Measurements from ENCODE around the gene PHF20.
A peak's percentile ranks its signal among the peaks of the same experiment; 100 is the strongest.
"Not testable (repeated sequence)": the region's sequence is repeated elsewhere in the genome, so short reads cannot be mapped to it uniquely, and the experiment has no call there.

Gene PHF20

DNA sequence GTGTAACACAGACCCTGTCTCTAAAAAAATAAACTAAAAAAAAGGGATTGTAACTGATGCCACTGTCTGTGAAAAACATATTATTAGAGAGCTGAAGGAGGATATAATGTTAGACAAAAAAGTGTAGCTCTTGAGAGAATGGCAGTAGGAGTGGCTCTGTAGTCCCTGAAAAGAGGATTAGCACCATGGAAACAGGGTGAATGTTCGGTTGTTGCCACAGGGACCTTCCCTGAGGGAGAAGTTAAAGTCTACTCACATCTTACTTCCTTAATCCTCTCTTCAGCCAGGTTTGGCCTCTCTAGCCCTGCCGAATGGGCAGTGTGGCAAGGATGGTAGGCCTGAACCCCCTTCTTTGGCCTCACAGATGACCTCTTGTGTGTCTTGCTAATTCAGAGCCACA lies 170.4 kb downstream of the PHF20 start:
- no peak for DNase-seq

DNA sequence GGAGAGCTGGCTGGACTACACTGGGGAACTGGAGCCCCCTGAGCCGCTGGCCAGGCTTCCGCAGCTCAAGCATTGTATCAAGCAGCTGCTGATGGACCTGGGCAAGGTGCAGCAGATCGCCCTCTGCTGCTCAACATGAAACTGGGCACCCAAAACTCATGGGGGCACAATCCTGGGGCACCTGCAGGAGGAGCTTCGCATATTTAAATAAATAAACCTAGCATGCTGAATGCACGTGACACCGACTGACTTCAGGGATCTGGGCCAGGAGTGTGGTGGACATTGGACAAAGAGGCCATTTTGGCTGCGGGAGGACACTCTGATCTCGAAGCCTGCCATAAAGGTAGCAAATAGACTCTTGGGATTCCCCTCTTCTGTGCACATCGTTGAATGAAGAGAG lies 175.7 kb downstream of the PHF20 start:
- peak; percentile 6 for DNase-seq

DNA sequence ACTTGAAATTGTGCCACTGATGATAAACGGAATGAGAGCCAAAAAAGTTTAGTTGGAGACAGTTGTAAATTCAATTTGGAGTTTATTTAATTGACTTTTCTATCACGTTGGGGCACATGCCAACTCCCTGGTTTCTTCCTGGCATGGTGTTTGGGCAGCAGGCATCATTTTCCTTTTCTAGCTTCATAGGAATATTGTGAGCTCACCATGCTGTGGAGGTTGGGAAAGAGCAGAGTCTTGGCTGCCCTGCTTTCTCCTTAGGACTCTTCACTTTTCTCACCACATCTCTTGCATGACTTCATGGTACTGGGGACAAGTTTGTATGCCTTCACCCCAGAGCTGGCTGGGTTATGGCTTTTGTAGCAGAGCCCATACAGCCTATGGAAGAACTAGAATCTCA lies 176.1 kb downstream of the PHF20 start:
- DNase-seq, result no peak

DNA sequence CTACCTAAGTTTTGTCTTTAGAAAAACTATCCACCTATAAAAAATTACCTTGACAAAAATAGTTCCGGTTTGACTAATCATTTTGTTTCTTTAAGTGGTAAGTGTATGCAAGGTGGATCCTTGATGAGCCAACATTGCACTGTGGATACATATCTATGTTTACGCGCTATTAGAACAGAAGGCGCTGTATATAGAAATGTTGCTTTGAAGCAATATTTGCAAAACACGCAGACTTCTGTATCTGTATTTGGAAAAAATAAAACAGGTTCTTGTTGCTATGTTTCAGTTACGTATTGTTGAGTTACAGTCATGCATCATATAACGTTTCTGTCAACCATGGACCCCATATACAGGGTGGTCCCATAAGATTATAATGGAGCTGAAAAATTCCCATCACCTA lies 178.3 kb downstream of the PHF20 start:
- DNase-seq, result no peak

- DNase-seq, result not testable (repeated sequence)
Measured at GRCh38 chr20:35952080-35952479, 180.3 kb downstream of the PHF20 start.

- DNase-seq, result no peak
Measured at GRCh38 chr20:35952480-35953386, 180.9 kb downstream of the PHF20 start.

- DNase-seq, result peak; percentile 65
Measured at GRCh38 chr20:35953387-35954199, 181.8 kb downstream of the PHF20 start.

DNA sequence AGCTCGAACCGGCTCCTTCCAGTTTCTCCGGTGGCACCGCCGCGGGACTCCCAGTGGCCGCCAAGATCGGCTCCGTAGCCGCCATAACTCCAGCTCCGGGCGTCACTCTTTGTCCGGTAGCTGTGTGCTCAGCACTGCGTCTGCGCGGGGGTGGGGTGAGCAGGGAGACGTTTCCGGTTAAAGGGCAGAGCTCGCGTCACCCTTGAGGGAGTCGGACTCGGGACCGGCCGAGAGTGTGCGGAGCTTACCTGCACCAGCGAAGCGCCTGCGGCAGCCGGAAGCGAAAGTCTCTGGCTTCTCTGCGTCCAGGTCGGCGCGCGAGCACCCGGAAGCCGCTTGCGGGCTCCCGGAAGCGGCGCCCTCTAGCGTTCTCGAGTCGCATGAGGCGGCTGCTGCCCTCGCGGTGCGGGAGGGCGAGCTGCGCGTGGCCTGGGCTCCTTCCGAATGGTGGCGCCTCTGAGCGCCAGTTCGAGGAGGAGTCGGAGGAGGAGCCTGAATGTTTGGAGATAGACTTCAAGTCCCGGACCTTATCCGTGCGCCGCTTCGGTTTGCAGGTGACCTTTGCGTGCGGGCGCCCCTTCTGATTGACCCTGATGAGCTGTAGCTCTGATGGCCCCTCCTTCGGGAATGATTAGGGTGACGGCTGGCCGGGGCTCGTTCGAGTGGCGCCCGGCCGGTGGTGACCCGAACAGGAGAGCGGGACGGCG lies 182.5 kb downstream of the PHF20 start, which contains the start of gene SCAND1:
TSS of gene SCAND1 (minus strand) at position 303 of the 707 bp plus-strand sequence. CDS start at position 85, 218 bp downstream.
- DNase-seq, result peak; percentile 99

GRCh38 chr20:35954907-35955251 lies 183.1 kb downstream of the PHF20 start:
- peak; percentile 42 for DNase-seq

GRCh38 chr20:35956616-35957015 lies 184.8 kb downstream of the PHF20 start:
- no peak for DNase-seq

GRCh38 chr20:35959291-35959690 lies 187.5 kb downstream of the PHF20 start:
- DNase-seq, result not testable (repeated sequence)

GRCh38 chr20:35963878-35964277 lies 192.1 kb downstream of the PHF20 start:
- DNase-seq, result no peak

GRCh38 chr20:35967979-35968640 lies 196.3 kb downstream of the PHF20 start, which contains the start of gene CNBD2:
Gene CNBD2, plus strand, starts transcription at chr20:35968590. Its CDS starts 173 bp downstream, at chr20:35968763.
- no peak for DNase-seq

GRCh38 chr20:35968930-35969329 lies 197.1 kb downstream of the PHF20 start:
- no peak for DNase-seq

GRCh38 chr20:35971981-35972380 lies 200.2 kb downstream of the PHF20 start:
- no peak for DNase-seq

DNA sequence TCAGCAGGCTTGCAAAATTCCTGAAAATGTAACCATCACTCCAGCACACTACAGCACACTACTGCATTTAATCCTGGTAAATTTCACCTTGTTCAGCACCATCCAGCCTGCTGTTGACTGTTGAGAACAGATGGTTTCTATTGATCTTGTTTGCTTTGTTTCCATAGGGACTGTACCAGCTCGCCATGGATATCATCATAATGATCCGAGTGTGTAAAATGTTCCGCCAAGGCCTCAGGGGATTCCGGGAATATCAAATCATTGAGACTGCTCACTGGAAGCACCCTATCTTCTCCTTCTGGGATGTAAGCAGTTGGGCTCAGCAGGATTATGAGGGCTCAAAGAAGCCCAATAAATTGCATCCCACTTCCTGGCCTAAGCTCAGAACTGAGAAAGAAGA lies 200.6 kb downstream of the PHF20 start:
- no peak for DNase-seq

GRCh38 chr20:35974256-35974655 lies 202.4 kb downstream of the PHF20 start:
- no peak for DNase-seq

DNA sequence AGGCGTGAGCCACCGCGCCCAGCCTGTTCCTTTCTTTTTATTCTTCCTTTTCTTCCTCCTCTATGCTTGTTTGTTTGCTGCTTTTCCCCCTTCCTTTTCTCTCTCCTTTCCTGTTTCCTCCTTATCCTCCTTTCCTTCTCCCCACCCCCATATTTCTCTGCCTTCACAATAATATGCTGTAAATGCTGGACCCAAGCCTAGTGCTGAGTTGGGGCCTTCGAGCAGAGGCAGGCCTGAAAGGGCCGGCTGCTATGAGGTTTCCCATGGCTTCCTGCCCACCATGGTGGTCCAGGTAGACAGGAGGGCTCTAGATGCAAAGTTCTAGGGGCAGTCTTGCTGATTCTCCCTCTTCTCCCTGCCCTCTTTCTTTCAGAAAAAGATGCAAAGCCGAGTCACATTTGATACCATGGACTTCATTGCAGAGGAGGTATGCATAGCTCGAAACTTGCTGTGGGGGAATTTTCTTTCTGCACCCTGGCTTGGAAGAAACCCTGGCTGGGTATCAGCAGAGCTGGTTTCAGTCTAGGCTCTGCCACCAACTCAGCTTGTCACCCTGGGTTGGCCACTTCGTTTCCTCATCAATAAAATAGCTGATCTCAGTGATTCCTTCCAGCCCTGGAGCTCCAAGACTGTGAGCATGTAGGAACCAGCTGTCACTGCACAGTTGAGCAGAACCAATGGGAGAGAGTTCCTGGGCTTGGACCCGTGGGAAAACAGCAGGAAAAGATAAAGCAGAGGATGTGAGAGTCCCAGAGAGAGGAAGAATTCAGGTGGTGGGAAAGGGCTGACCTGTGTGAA lies 204.0 kb downstream of the PHF20 start:
- no peak for DNase-seq

- DNase-seq, result peak; percentile 11
Measured at GRCh38 chr20:35978041-35978513, 206.3 kb downstream of the PHF20 start.

- no peak for DNase-seq
Measured at GRCh38 chr20:35979544-35979943, 207.7 kb downstream of the PHF20 start.

DNA sequence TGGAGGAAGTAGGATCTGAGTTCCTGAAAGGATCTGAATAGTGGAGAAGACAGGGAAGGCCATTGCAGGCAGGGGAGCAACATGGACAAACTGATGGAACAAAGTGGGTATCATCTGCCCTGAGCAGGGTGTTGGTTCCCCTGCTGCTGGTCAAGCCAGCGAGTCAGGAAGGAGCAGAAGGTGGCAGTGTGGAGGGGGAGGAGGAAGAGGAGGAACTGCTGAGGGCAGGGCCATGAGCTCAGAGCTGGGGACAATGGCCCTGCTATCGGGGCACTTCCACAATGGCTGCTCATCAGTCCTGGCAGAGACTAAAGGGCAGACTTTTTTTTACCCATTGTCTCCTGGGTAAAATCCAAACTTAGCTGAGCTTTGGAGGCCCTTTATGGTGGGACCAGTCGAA lies 210.2 kb downstream of the PHF20 start:
- DNase-seq, result peak; percentile 7

DNA sequence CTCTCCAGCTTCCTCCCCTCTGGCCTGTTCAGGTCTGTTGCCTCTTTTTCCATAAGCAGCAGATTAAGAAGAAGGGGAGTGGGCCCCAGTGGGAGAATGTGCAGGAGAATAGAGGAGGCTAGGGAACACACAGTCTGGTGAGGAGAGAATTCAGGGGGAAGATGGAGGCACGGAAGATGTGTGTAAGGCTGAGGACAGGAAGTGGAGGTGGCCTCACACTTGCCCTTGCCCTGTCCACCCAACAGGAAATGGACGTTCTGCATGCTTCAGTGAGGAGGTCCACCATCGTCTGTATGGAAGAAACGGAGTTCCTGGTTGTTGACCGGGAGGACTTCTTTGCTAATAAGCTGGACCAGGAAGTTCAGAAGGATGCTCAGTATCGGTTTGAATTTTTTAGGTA lies 212.6 kb downstream of the PHF20 start:
- no peak for DNase-seq

All from CD4-positive, alpha-beta T cell treated with Interferon gamma for 1 hour (primary cell).